GM19240 (cell line): Measurements from ENCODE around the gene UBTF.

Experiments used
- DNase-seq: peaks from one replicate; pipeline ENCODE4 v3.0.0; 2011; ENCODE audit warnings: low spot score; ENCODE audit not compliant: insufficient read length

UBTF gene

GRCh38 chr17:44198721-44199552 is 20.5 kb downstream of the UBTF start:
- DNase-seq = peak; percentile 64

- peak; percentile 70 for DNase-seq
These were observed 21.3 kb downstream of the UBTF start for GRCh38 chr17:44197980-44198720.

- DNase-seq = no peak
These were observed 22.4 kb downstream of the UBTF start for GRCh38 chr17:44197107-44197506.

- no peak for DNase-seq
These were observed 26.0 kb downstream of the UBTF start for GRCh38 chr17:44193326-44194084.

GRCh38 chr17:44192750-44193149 is 26.7 kb downstream of the UBTF start:
- no peak for DNase-seq

GRCh38 chr17:44191941-44192496 is 27.5 kb downstream of the UBTF start:
- DNase-seq = no peak

GRCh38 chr17:44191369-44191768 is 28.1 kb downstream of the UBTF start:
- DNase-seq = no peak

- DNase-seq = no peak
These were observed 29.0 kb downstream of the UBTF start for GRCh38 chr17:44190481-44190880.

- no peak for DNase-seq
These were observed 30.7 kb downstream of the UBTF start for GRCh38 chr17:44188576-44189403.

GRCh38 chr17:44187131-44187899 is 32.2 kb downstream of the UBTF start:
- peak; percentile 67 for DNase-seq

GRCh38 chr17:44186307-44187130 is 33.0 kb downstream of the UBTF start, which contains the start of gene TMUB2:
TMUB2 (plus strand) TSS chr17:44186972; CDS start chr17:44187709, 737 bp downstream.
- peak; percentile 100 for DNase-seq

GRCh38 chr17:44184212-44184810 is 35.2 kb downstream of the UBTF start:
- DNase-seq = no peak

GRCh38 chr17:44183024-44183423 is 36.5 kb downstream of the UBTF start:
- DNase-seq = no peak

GRCh38 chr17:44178133-44178532 is 41.3 kb downstream of the UBTF start:
- no peak for DNase-seq

GRCh38 chr17:44177640-44178039 is 41.8 kb downstream of the UBTF start:
- DNase-seq = no peak

GRCh38 chr17:44176671-44177501 is 42.6 kb downstream of the UBTF start:
- no peak for DNase-seq

- DNase-seq = no peak
These were observed 43.2 kb downstream of the UBTF start for GRCh38 chr17:44176257-44176656.

GRCh38 chr17:44174427-44174826 is 45.0 kb downstream of the UBTF start:
- DNase-seq = no peak
